ENCODE data around the gene SH3PXD2A. TPM values are rescaled to one million over a fixed set of nuclear protein-coding genes. Genes with fewer than 3 reads are reported as not detected.
A peak's percentile ranks its signal among the peaks of the same experiment; 100 is the strongest.

SH3PXD2A gene
- total and polyA plus RNA-seq, 12 donors: 5.7 to 34.5 (median 19.2) TPM

DNA sequence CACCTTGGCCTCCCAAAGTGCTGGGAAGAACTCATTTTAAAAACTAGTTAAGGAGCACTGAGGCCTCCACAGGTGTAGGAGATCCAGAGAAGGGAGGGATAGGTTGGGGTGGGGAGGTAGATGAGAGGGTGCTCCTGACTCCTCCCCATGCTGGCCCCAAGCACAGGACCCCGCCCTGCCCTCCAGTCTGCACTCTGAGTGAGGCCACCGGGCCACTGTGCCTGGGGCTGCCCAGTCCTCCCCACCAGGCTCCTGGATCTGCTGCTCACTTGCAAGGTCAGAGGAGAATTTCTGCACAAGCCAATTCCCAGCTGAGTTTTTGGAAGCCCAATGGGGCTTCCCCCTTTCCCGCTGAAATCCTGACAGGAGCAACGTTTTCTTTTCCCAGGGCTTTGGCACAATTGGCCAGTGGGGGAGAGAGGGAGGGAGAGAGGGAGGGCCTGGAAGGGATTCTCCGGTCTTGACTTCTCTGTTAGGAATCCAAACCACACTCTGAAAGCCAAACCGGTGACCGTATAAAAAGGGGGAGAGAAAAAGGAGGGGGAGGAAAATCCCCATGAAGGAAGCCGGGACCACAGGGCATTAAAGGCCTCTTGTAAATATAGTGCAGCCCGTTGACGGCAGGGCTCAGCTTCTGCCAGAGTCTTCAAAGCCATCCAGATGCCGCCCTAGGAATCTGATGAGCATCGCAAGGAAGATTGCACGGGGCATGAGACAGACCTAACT lies 116.2 kb downstream of the SH3PXD2A start:
- peak in 1 of 7 donors; percentile 24 for DNase-seq
- Histone ChIP-seq H3K4me3 (peak overlapping the region in 1 of 4 donors; percentile 15), H3K27ac (peak overlapping the region in 1 of 5 donors; percentile 47)

DNA sequence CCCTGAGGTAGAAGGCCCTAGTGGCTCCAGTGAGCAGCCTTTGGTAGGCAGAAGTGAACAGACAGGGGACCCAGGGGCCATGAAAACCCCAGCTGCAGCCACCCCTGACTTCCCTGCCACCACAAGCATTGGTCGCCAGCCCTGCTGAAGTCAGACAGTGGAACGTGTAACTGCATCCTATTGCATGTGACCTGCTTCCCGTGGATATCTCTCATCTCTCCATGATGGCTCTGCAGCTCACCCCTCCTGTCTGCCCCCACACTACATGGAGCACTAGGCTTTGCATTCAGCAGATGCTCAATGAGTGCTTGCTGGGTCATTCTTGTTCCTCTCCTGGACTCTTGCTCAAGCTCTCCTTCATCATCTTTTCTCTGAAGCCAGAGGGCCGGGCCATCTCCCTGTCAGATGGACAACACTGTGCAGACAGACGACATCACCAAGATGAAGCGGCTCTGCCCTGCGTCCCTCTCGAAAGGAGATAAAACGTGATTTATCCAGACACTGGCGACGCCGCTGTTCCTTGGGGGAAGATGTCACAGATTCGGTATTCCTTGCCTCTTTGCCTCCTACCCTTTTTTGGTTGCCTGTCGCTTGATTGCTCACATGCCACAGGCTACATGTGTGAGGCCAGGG lies 117.5 kb downstream of the SH3PXD2A start:
- H3K27me3 ChIP-seq: no peaks in the 10 kb centered on the region
- WGBS, 4 donors: 89 to 90% (median 89%) methylated on average over 13 to 14 of the region's 14 CpGs
- TF ChIP-seq POLR2A (IDR thresholded peaks at IDR 0.05): no peak
- TF ChIP-seq, protein P1, sequence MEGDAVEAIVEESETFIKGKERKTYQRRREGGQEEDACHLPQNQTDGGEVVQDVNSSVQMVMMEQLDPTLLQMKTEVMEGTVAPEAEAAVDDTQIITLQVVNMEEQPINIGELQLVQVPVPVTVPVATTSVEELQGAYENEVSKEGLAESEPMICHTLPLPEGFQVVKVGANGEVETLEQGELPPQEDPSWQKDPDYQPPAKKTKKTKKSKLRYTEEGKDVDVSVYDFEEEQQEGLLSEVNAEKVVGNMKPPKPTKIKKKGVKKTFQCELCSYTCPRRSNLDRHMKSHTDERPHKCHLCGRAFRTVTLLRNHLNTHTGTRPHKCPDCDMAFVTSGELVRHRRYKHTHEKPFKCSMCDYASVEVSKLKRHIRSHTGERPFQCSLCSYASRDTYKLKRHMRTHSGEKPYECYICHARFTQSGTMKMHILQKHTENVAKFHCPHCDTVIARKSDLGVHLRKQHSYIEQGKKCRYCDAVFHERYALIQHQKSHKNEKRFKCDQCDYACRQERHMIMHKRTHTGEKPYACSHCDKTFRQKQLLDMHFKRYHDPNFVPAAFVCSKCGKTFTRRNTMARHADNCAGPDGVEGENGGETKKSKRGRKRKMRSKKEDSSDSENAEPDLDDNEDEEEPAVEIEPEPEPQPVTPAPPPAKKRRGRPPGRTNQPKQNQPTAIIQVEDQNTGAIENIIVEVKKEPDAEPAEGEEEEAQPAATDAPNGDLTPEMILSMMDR (IDR thresholded peaks at IDR 0.05): no peak
- no peaks in the 10 kb centered on the region for H3K36me3 ChIP-seq (replicated peaks in 1 of 2)
- intact Hi-C loops (cut with DNase I): no loop called here
- no peak for DNase-seq
- no peak overlapping the region for H3K27ac ChIP-seq
- no peak overlapping the region for H3K4me3 ChIP-seq
- H3K9me3 ChIP-seq (replicated peaks in 1 of 3): no peaks in the 10 kb centered on the region
- H3K4me1 ChIP-seq (replicated peaks in 1 of 2): peaks cover 0 to 5% of the 10 kb centered on the region in 2 donors

More for the DNA sequence above, 116.2 kb downstream of the SH3PXD2A start:
- WGBS, 4 donors: 46 to 57% (median 54%) methylated on average over 13 of the region's 13 CpGs
- intact Hi-C loops (cut with DNase I): no loop called here
- no peak for TF ChIP-seq POLR2A (IDR thresholded peaks at IDR 0.05)
- TF ChIP-seq, protein P1 (IDR thresholded peaks at IDR 0.05): no peak
- Histone ChIP-seq H3K27me3 (no peaks in the 10 kb centered on the region), H3K4me1 (replicated peaks in 1 of 2) (peaks cover 0 to 5% of the 10 kb centered on the region in 2 donors), H3K36me3 (replicated peaks in 1 of 2) (no peaks in the 10 kb centered on the region), H3K9me3 (replicated peaks in 1 of 3) (no peaks in the 10 kb centered on the region)

GRCh38 chr10:103736763-103737162 lies 118.6 kb downstream of the SH3PXD2A start:
- no peak overlapping the region for H3K4me3 ChIP-seq
- H3K9me3 ChIP-seq (replicated peaks in 1 of 3): no peaks in the 10 kb centered on the region
- WGBS, 4 donors: 56 to 89% (median 75%) methylated on average over 3 of the region's 3 CpGs
- DNase-seq: peak in 1 of 7 donors; percentile 22
- no peaks in the 10 kb centered on the region for H3K27me3 ChIP-seq
- H3K4me1 ChIP-seq (replicated peaks in 1 of 2): peaks cover 0 to 5% of the 10 kb centered on the region in 2 donors
- no peak overlapping the region for H3K27ac ChIP-seq
- TF ChIP-seq, protein P1 (IDR thresholded peaks at IDR 0.05): no peak
- TF ChIP-seq POLR2A (IDR thresholded peaks at IDR 0.05): no peak
- no peaks in the 10 kb centered on the region for H3K36me3 ChIP-seq (replicated peaks in 1 of 2)
- intact Hi-C loops (cut with DNase I): no loop called here

DNA sequence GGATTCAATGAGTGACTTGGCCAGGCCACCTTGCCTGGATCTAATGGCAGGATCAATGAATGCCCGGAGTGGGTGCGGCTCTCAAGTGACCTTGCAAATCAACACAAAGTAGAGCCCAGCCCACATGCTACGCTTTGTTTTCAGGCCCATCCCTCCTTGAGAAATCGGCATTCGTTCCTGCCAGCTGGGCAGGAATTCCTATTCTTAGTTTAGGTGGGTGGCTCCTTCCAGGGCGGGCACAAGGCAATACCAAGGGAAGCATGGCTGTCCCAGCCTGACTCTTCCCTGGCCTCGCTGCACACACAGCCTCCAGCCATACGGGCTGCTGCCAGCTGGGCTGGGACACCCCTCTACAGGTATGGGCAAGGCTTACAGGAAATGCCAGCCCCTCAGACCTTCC lies 119.3 kb downstream of the SH3PXD2A start:
- H3K36me3 ChIP-seq (replicated peaks in 1 of 2): no peaks in the 10 kb centered on the region
- H3K4me1 ChIP-seq (replicated peaks in 1 of 2): peaks cover 0 to 5% of the 10 kb centered on the region in 2 donors
- intact Hi-C loops (cut with DNase I): no loop called here
- TF ChIP-seq, protein P1 (IDR thresholded peaks at IDR 0.05): no peak
- no peak for TF ChIP-seq POLR2A (IDR thresholded peaks at IDR 0.05)
- 94 to 97% (median 96%) methylated on average over 6 to 8 of the region's 8 CpGs for WGBS, 4 donors
- no peak overlapping the region for H3K4me3 ChIP-seq
- no peaks in the 10 kb centered on the region for H3K27me3 ChIP-seq
- no peak for DNase-seq
- no peak overlapping the region for H3K27ac ChIP-seq
- no peaks in the 10 kb centered on the region for H3K9me3 ChIP-seq (replicated peaks in 1 of 3)

Measured in adrenal gland (tissue), 12 donors.